SH-SY5Y (cell line): ENCODE measurements around the gene CASP10.

Source experiments
- GATA2 ChIP-seq: IDR thresholded peaks from 2 replicates; pipeline ENCODE4 v1.6.1; 2011; ENCODE audit warnings: mild to moderate bottlenecking, low read depth, low read length
- GATA3 ChIP-seq: IDR thresholded peaks from 2 replicates; pipeline ENCODE4 v1.6.1; 2011; ENCODE audit warnings: low read depth, mild to moderate bottlenecking, low read length, moderate library complexity

DNA sequence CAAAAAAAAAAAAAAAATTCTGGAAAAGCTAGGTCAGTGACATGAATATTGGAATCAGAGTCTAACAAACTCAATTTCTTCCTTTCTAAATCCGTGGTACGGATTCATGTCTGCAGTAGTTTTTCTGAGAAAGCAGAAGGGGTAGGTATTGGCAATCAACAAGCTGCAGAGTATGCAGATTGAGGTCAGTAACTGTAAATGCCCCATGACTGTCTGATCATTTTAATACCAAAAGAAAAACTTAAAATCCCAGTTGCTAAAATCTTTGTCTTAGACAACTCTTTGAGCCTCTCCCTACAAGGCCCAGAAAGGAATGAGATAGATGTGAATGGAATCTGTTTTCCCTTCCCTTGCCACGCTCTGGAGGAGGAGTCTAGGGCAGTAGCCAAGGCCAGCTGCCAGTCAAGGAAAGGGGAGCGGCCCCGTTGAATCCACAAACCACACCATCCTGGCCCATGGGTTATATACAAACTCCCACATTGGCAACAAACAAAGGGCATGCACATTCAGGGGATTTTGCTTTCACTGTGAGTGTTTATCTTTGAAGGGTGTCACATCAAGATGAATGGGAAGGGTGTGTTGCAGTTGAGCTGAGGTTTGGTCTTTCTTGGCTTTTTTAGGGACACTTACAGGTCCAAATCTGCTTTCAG, 71.3 kb downstream of the CASP10 start:
- TF ChIP-seq GATA2 (no peak), GATA3 (no peak)
